NT2/D1 (cell line): ENCODE data around the gene SPOCK2.

ENCODE experiments used
- SUZ12 ChIP-seq: IDR thresholded peaks from 2 replicates; pipeline ENCODE4 v1.6.1; 2011; ENCODE audit not compliant: insufficient read length, insufficient read depth; ENCODE audit errors: extremely low read depth
- YY1 ChIP-seq: IDR thresholded peaks from 2 replicates; pipeline ENCODE4 v1.6.1; 2011; ENCODE audit not compliant: insufficient read length, insufficient read depth
- ZNF274 ChIP-seq: IDR thresholded peaks from 2 replicates; pipeline ENCODE4 v1.6.1; 2011; ENCODE audit warnings: mild to moderate bottlenecking, low read depth, low read length

DNA sequence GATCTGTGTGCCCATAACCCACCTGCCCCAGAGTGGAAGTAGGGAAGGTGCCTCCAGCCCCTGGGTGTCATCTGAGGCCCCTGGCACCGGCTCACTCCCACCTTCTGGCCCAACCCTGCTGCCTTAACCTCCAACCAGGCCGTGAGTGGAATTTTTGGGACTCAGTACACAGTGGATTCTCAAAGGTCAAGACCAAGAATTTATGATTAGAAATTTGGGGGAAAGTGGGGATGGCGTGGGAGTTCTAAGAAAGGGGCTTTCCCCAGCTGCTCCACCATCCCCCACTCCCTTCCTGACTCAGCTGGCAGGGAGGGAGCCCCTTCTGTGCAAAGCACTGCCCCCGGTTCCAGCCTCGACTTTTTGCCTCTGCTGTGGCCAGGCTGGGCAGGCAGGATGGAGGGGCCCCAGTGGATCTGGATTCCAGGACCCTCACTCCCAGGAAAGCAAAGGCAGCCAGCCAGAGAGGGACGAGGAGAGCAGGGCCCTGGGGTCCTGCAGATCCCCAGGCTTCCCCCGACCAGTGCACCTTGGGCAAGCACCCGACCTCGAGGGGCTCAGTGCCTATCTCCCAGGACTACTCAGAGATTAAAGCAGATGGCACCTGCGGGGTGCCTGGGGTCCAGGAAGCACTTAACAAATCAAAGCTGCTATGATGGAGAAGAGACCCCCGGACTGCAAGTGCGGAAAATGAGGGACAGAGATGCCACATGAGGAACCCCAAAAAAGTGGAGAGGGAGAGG is 12.8 kb downstream of the SPOCK2 start:
- no peak for TF ChIP-seq ZNF274
- TF ChIP-seq YY1 = no peak
- no peak for TF ChIP-seq SUZ12
